HTERT RPE-1 (cell line): Measurements from ENCODE around the gene SGMS1.

ENCODE experiments used
- in situ Hi-C: fragments of 300-500 bp; cut with MboI; formaldehyde crosslinking; loops from 4 replicates; pipeline ENCODE4 v1.14.3; 2020; ENCODE audit warnings: low sequenced_read_pairs

The SGMS1 gene

GRCh38 chr10:50407076-50407801, 216.5 kb downstream of the SGMS1 start:
- in situ Hi-C loops: no loop called here

GRCh38 chr10:50406457-50407070, 217.2 kb downstream of the SGMS1 start:
- in situ Hi-C loops: no loop called here

GRCh38 chr10:50405723-50406122, 218.0 kb downstream of the SGMS1 start:
- in situ Hi-C loops: no loop called here

- in situ Hi-C loops: no loop called here
Measured at GRCh38 chr10:50404021-50404773, 219.6 kb downstream of the SGMS1 start.

GRCh38 chr10:50403074-50403473, 220.7 kb downstream of the SGMS1 start:
- in situ Hi-C loops: no loop called here

- in situ Hi-C loops: no loop called here
Measured at GRCh38 chr10:50402466-50402865, 221.3 kb downstream of the SGMS1 start.

- in situ Hi-C loops: no loop called here
Measured at GRCh38 chr10:50400694-50401093, 223.1 kb downstream of the SGMS1 start.

GRCh38 chr10:50398823-50399222, 224.9 kb downstream of the SGMS1 start:
- in situ Hi-C loops: no loop called here

GRCh38 chr10:50398381-50398780, 225.4 kb downstream of the SGMS1 start:
- in situ Hi-C loops: no loop called here

- in situ Hi-C loops: no loop called here
Measured at GRCh38 chr10:50397312-50398140, 226.2 kb downstream of the SGMS1 start.

- in situ Hi-C loops: no loop called here
Measured at GRCh38 chr10:50396491-50397311, 227.1 kb downstream of the SGMS1 start.

- in situ Hi-C loops: no loop called here
Measured at GRCh38 chr10:50395851-50396250, 227.9 kb downstream of the SGMS1 start.

GRCh38 chr10:50395271-50395670, 228.5 kb downstream of the SGMS1 start:
- in situ Hi-C loops: no loop called here

- in situ Hi-C loops: no loop called here
Measured at GRCh38 chr10:50394832-50395231, 228.9 kb downstream of the SGMS1 start.

GRCh38 chr10:50393784-50394467, 229.8 kb downstream of the SGMS1 start:
- in situ Hi-C loops: no loop called here

- in situ Hi-C loops: no loop called here
Measured at GRCh38 chr10:50392966-50393718, 230.6 kb downstream of the SGMS1 start.

- in situ Hi-C loops: no loop called here
Measured at GRCh38 chr10:50392426-50392825, 231.3 kb downstream of the SGMS1 start.

GRCh38 chr10:50390302-50390701, 233.5 kb downstream of the SGMS1 start:
- in situ Hi-C loops: no loop called here

- in situ Hi-C loops: no loop called here
Measured at GRCh38 chr10:50388181-50388580, 235.6 kb downstream of the SGMS1 start.
